ENCODE measurements around the gene COMMD4.
"Not testable (repeated sequence)": the region's sequence is repeated elsewhere in the genome, so short reads cannot be mapped to it uniquely, and the experiment has no call there.

DNA sequence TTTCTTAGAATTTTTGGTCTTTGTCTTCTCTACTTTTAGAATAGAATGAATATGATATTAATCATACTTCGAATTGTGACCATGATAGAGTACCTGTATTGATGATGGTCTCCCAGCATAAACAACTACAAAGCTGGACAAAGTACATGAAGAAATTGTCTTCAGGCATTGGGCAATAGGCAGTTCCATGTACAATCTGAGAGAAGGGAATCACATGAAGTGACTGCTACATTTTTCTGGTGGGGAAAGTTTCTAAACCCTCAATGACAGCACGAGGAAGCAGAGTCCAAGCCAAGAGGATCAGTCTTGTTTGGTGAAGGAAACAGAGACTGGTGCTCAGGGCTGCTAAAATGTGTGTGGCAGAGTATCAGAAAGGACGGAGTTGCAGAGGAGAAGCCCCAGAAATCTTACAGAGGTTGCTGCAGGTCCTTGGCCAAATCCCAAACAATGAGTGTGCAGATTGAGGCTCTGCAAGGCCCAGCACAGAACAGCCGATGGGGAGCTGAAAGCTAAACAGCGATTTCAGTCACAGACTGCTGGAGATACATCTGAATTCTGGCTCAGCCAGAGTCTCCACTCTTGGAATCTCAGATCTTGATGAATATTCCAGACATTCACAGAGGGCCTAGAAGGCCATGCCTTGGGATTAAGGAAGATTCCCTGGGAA is 16.5 kb upstream of the COMMD4 start:
- not testable (repeated sequence) for TF ChIP-seq EZH2 (IDR thresholded peaks at IDR 0.05; ENCODE audit: borderline replicate concordance, low read length)
- TF ChIP-seq, protein P1, sequence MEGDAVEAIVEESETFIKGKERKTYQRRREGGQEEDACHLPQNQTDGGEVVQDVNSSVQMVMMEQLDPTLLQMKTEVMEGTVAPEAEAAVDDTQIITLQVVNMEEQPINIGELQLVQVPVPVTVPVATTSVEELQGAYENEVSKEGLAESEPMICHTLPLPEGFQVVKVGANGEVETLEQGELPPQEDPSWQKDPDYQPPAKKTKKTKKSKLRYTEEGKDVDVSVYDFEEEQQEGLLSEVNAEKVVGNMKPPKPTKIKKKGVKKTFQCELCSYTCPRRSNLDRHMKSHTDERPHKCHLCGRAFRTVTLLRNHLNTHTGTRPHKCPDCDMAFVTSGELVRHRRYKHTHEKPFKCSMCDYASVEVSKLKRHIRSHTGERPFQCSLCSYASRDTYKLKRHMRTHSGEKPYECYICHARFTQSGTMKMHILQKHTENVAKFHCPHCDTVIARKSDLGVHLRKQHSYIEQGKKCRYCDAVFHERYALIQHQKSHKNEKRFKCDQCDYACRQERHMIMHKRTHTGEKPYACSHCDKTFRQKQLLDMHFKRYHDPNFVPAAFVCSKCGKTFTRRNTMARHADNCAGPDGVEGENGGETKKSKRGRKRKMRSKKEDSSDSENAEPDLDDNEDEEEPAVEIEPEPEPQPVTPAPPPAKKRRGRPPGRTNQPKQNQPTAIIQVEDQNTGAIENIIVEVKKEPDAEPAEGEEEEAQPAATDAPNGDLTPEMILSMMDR (conservative IDR thresholded peaks at IDR 0.05 in 1 of 2, IDR thresholded peaks at IDR 0.05 in 1 of 2; ENCODE audit: extremely low read depth in 1 of 2, insufficient read depth in 1 of 2, low read depth in 1 of 2, low read length in 2 of 2): not testable (repeated sequence)

All from mammary epithelial cell (primary cell).